Endothelial cell of hepatic sinusoid (primary cell): ENCODE data around the gene CELF2.

Experiments
- in situ Hi-C: cut with HindIII; loops from 2 replicates; pipeline ENCODE4 v1.10.0; 2017; ENCODE audit warnings: low sequenced_read_pairs

The CELF2 gene

DNA sequence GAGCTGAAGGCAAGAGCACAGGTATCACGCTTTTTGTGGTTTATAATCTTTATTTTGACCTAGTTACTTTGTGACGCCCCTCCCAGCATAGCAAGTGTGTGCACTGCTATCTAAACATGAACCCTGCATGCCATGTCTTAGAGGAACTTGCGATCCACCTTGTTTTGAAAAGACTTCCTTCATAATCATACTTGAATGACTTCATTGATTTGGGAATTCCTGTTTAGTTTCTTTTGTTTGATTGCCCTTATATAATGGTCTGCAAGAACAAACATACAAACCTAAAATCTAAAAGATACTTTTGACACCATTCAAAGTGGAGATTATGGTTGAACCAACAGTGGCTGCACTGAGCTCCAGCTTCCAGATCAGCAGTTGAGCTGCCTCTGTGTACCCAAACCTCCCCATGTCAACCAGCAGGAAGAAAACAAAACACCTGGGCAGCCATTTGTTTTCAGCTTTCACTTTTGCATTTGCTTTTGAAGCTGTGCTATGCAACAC lies 132.6 kb downstream of the CELF2 start:
- in situ Hi-C loops: no loop called here

DNA sequence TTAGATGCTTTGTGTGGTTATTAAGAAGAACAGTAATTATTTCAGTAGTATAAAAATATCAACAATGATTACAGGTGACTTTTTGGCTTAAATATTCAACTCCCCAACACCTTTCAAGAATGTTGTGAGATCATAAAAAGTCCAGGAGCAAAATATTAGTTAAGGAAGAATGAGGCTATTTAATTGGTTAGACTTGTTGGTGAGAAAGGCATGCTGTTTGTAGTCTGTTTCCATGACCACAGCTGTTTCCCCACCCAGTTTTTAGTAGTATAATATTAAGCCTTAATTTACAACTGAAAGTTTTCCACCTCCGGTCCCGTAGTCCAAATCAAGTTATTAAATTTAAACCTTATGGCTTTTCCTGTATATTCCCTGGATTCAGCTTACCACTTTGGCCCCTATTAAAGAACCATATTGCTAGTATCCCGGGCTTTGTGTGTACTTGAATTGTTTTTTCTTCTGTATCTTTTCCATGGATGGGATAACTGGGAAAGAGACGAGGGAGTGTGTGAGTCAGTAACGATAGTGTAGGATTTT lies 133.3 kb downstream of the CELF2 start:
- in situ Hi-C loops: no loop called here

DNA sequence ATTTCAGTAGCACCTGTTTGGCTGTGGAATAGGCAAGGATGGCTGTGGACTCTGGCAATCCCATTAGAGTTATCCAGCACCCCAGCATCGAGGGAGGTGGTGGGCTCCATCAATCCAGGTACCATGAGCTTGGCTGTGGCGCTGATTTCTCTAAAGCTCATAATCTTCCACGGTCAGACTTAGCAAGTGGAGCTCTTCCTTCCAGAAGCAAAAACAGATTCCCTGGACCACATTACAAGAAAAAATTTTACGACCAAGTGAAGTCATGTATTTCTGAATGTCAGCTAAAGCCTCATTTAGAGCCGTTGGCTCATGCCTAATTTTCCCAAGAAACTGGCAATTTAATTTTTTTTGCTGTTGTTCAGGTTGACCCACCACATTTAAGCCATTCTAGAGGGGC lies 135.1 kb downstream of the CELF2 start:
- in situ Hi-C loops: no loop called here

GRCh38 chr10:11153245-11153644 lies 135.6 kb downstream of the CELF2 start:
- in situ Hi-C loops: no loop called here

GRCh38 chr10:11153766-11154165 lies 136.1 kb downstream of the CELF2 start:
- in situ Hi-C loops: no loop called here

- in situ Hi-C loops: no loop called here
Measured at GRCh38 chr10:11154333-11154732, 136.7 kb downstream of the CELF2 start.

DNA sequence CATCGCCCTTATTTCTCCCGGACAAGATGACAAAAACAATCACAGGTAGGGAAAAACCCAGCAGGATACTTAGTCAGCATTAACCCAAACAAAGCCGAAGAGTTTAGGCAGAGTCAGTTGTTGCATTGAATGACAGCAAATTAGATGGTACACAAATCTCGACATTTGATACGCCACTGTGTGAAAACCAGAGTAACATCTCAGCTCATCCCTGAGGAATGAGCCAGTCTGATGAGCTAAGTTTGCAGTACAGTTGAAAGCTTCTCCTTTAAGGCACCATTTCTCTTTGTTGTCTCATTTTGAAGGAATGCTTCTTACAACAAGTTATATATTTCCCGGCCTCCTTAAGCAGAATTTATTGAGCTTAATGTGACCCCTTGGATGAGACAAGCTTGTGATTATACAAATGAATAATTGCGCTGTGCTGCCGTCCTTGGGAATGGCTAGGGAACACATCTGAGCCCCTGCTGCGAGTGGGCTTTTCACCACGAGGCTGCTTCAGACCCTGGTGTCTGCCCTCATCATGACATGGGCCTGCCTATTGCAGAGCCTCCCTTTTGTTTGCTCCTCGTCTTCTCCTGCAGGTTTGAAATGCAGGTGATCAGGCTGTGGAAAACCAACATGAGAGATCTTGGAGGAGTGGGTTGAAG lies 137.3 kb downstream of the CELF2 start:
- in situ Hi-C loops: no loop called here

- in situ Hi-C loops: no loop called here
Measured at GRCh38 chr10:11156480-11156879, 138.8 kb downstream of the CELF2 start.

GRCh38 chr10:11157292-11158076 lies 139.8 kb downstream of the CELF2 start:
- in situ Hi-C loops: no loop called here

GRCh38 chr10:11158080-11158479 lies 140.4 kb downstream of the CELF2 start:
- in situ Hi-C loops: no loop called here

DNA sequence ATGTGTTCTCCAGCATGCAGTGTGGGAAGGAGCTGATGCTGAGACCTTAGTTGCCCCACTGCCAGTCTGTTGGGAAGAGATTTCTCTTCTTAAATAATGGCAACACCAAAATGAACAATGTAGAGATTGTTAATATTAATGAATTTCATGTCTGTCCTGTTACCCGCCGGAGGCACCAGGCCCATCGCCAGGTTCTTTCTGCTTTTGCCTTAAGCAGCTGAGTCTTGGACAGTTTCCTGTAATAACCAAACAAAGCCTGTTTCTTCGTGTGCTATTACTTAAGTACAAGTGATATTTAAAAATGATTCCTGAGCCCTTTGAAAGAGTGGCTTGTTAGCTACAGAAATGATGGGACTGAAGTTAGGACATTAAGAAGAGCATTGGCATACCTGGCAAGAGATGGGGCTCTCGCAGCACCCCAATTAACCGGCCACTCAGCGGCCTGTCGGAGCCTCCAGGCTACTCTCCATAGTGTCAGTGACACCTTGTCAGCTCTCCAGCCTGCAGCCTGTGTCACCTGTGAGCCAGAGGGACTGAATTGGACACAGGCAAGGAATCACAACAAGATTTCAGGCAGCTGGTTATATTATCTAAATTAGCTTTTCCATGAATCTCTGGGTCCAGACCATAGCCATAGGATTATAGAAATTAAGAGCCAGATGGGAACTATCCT lies 142.0 kb downstream of the CELF2 start:
- in situ Hi-C loops: no loop called here

GRCh38 chr10:11161096-11161495 lies 143.4 kb downstream of the CELF2 start:
- in situ Hi-C loops: no loop called here

GRCh38 chr10:11161910-11162309 lies 144.2 kb downstream of the CELF2 start:
- in situ Hi-C loops: no loop called here

GRCh38 chr10:11162828-11163599 lies 145.3 kb downstream of the CELF2 start:
- in situ Hi-C loops: no loop called here

DNA sequence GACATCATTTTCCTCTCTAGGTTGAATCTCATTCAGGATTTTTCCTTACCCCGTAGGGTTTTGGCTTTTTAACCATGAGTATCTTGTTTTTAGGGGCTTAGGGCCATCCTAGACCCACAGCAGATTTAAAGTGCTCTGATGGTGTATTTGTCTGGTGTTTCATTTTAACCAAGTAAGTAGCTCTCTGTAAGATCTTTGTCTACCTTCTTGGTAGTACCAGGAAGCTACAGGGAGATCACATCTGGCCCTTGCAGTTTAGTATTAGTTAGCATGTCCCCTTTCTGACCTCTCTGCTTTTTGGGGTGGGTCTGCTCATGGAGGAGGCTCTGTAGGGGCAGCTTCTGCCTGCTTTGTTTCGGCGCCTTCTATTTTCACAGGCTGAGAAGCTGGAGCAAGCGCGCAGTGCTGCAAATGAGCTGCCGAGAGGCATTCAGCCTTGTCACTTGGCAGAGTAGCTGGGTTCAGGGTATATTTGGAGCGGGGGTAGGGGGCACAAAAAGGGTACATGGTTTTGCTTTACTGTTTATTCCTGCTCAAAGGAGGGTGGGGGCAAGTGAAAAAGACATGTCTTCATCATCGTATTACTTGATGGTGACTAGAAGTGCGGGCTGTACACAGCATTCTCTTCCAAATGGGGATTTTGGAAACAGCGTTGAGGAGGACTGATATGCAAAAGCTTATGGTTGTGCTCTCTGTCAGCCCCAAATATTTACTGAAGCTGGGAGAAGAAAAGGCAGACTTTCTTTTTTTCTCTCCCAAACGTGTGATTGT lies 146.3 kb downstream of the CELF2 start:
- in situ Hi-C loops: no loop called here

DNA sequence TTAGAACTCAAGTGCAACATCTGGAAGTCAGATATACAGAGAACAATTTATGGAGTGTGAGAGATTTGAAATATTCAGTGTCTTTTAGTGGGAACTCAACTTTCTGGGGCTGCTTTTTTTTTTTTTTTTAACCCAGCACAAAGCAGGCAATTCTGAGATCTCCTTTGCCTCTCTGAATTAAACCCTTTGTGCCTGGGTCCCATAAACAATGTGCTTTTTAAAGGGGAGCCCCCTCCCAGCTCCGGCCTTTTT lies 146.8 kb downstream of the CELF2 start:
- in situ Hi-C loops: no loop called here

- in situ Hi-C loops: no loop called here
Measured at GRCh38 chr10:11164803-11165590, 147.3 kb downstream of the CELF2 start.

GRCh38 chr10:11165591-11166543 lies 148.2 kb downstream of the CELF2 start:
- in situ Hi-C loops: no loop called here
